ENCODE measurements around the gene SLF2. TPM values are rescaled to one million over a fixed set of nuclear protein-coding genes. Genes with fewer than 3 reads are reported as not detected.

SLF2 gene
- total and polyA plus RNA-seq, 2 of the 13 experiments (the other 11 are each of a cell fraction or from before 2014, with no cell fraction given), result 12.2 to 48.1 TPM

GRCh38 chr10:101011517-101012423, 99.0 kb downstream of the SLF2 start (continued):
- TF ChIP-seq TRIM22 (IDR thresholded peaks at IDR 0.05), result no peak
- peak; percentile 66 for TF ChIP-seq ZFX (CRISPR knock-in tag; IDR thresholded peaks at IDR 0.05; ENCODE audit: low read depth)
- no peak for TF ChIP-seq ZFP36 (IDR thresholded peaks at IDR 0.05; ENCODE audit: borderline replicate concordance, low read depth, low read length, partially characterized antibody)
- TF ChIP-seq ZNF503 (CRISPR knock-in tag; IDR thresholded peaks at IDR 0.05), result no peak
- 0 out of 2 replicates have a peak, but pooled peaks have one; percentile 41 for TF ChIP-seq DR1 (CRISPR knock-in tag; IDR thresholded peaks at IDR 0.05)
- no peak for TF ChIP-seq ZNF580 (CRISPR knock-in tag; IDR thresholded peaks at IDR 0.05; ENCODE audit: borderline replicate concordance, low read depth)
- TF ChIP-seq ETV5 (CRISPR knock-in tag; IDR thresholded peaks at IDR 0.05; ENCODE audit: borderline replicate concordance), result peak; percentile 7; the same call in 1 of the 2 replicates
- TF ChIP-seq DBP (CRISPR knock-in tag; IDR thresholded peaks at IDR 0.05; ENCODE audit: not compliant biosample characterization), result no peak
- TF ChIP-seq PATZ1 (CRISPR knock-in tag; IDR thresholded peaks at IDR 0.05), result peak; percentile 80
- peak; percentile 58; the same call in 1 of the 2 replicates for TF ChIP-seq PHF21A (CRISPR knock-in tag; IDR thresholded peaks at IDR 0.05)
- no peak for TF ChIP-seq ZSCAN20 (CRISPR knock-in tag; IDR thresholded peaks at IDR 0.05; ENCODE audit: borderline replicate concordance)
- TF ChIP-seq BCL6 (CRISPR knock-in tag; IDR thresholded peaks at IDR 0.05), result no peak
- TF ChIP-seq RBFOX2 (IDR thresholded peaks at IDR 0.05; ENCODE audit: low read depth, low read length), result 0 out of 2 replicates have a peak, but pooled peaks have one; percentile 23
- no peak for TF ChIP-seq ZNF564 (CRISPR knock-in tag; IDR thresholded peaks at IDR 0.05)
- no peak for TF ChIP-seq MAZ (IDR thresholded peaks at IDR 0.05; ENCODE audit: borderline replicate concordance, low read depth, low read length)
- TF ChIP-seq MAZ (CRISPR knock-in tag; IDR thresholded peaks at IDR 0.05; ENCODE audit: low read depth), result peak; percentile 37; the same call in 1 of the 2 replicates
- no peak for TF ChIP-seq SOX6 (IDR thresholded peaks at IDR 0.05)
- 0 out of 2 replicates have a peak, but pooled peaks have one; percentile 25 for TF ChIP-seq SOX6 (CRISPR knock-in tag; IDR thresholded peaks at IDR 0.05)
- peak; percentile 38; the same call in 1 of the 2 replicates for TF ChIP-seq STAG1 (CRISPR knock-in tag; IDR thresholded peaks at IDR 0.05)
- TF ChIP-seq CTCF (CRISPR knock-in tag; IDR thresholded peaks at IDR 0.05), result peak; percentile 62

Data from HepG2 (cell line).